Prostate gland (tissue), 2 donors: Measurements from ENCODE around the gene EEF1AKMT3. TPM values are rescaled to one million over a fixed set of nuclear protein-coding genes. Genes with fewer than 3 reads are reported as not detected.

ENCODE experiments used
- DNase-seq: peaks from one replicate; pipeline ENCODE4 v3.0.0-alpha.2; 2019; ENCODE audit warnings: low spot score
- H3K27ac ChIP-seq, 2 donors: fragments of 200-600 bp; sonication (generic); 2 replicates each; pipeline ENCODE4 v1.5.1; 2017 to 2019
- H3K27me3 ChIP-seq: fragments of 200-600 bp; sonication (generic); replicated peaks from 2 replicates; pipeline ENCODE4 v1.5.1; 2019; ENCODE audit not compliant: insufficient read depth
- H3K36me3 ChIP-seq, 2 donors: fragments of 200-600 bp; sonication (generic); 1 replicate in 1 of 2; 2 replicates in 1 of 2; pipeline versions ENCODE4 v1.5.1 to v1.8.1; 2017 to 2019
- H3K4me1 ChIP-seq: fragments of 200-600 bp; sonication (generic); replicated peaks from 2 replicates; pipeline ENCODE4 v1.5.1; 2019
- H3K4me3 ChIP-seq, 2 donors: fragments of 200-600 bp; sonication (generic); 2 replicates each; pipeline ENCODE4 v1.5.1; 2017 to 2019
- H3K9me3 ChIP-seq: fragments of 200-600 bp; sonication (generic); 2 replicates; pipeline ENCODE4 v1.5.1; 2017
- CTCF ChIP-seq, 4 experiments: fragments of 200-600 bp in 2 of 4; fragments of 450-650 bp in 2 of 4; sonication (generic) in 2 of 4; IDR thresholded peaks; 1 replicate in 3 of 4; 2 replicates in 1 of 4; pipeline ENCODE4 v1.5.1; 2016 to 2019; ENCODE audit warnings: antibody characterized with exemption in 4 of 4, mild to moderate bottlenecking in 2 of 4, moderate library complexity in 2 of 4
- POLR2A ChIP-seq: fragments of 450-650 bp; IDR thresholded peaks from one replicate; pipeline ENCODE4 v1.6.1; 2016; ENCODE audit warnings: antibody characterized with exemption, mild to moderate bottlenecking
- POLR2AphosphoS5 ChIP-seq: sonication (generic); formaldehyde crosslinking; IDR thresholded peaks from one replicate; pipeline ENCODE4 v1.6.1; 2017; ENCODE audit warnings: antibody characterized with exemption
- WGBS: methylation state at CpG from one replicate; pipeline ENCODE4 v1.1.5; 2018; 5-methylcytosine and 5-hydroxymethylcytosine counted together
- intact Hi-C: fragments of 100-400 bp; cut with DNase I; formaldehyde crosslinking; loops from one replicate; pipeline ENCODE4 v1.14.2; 2022
- total RNA-seq, 2 donors: library from RNA; depleted of rRNA; stranded (reverse); fragments of >200 nt; gene quantifications; one replicate each; pipeline ENCODE4 v1.1.0, GENCODE V29; 2016

The EEF1AKMT3 gene
- total RNA-seq, 2 donors from 2014 or later: 12.1 to 12.6 TPM

DNA sequence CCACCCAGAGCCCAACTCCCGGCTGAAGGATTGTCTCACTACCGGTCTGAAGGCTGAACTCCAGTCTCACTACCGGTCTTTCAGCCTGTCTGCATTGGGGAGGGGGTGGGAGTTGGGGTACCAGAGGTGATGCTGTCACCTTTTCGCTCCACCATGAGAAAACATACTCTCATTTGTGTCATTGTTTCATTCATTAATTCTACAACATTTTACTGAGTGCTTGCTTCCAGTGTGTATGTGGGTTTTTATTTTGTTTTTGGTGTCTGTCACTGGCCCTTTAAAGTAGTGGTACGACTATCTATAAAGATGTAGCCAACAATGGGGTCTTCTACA is 19.8 kb upstream of the EEF1AKMT3 start:
- Histone ChIP-seq H3K27ac (peak overlapping the region; percentile 81 to 86), H3K4me1 (peaks cover 3% of the 10 kb centered on the region), H3K36me3 (peaks cover 0 to 4% of the 10 kb centered on the region in 2 donors), H3K9me3 (no peaks in the 10 kb centered on the region), H3K27me3 (no peaks in the 10 kb centered on the region), H3K4me3 (peak overlapping the region; percentile 66 to 70)
- under 1% methylated on average over 5 of the region's 5 CpGs for WGBS
- TF ChIP-seq CTCF (IDR thresholded peaks at IDR 0.05): no peak
- TF ChIP-seq POLR2A: no peak
- no peak for TF ChIP-seq POLR2AphosphoS5
- DNase-seq: no peak
- intact Hi-C loops: no loop called here

- Histone ChIP-seq H3K9me3 (no peaks in the 10 kb centered on the region), H3K4me3 (no peak overlapping the region), H3K4me1 (peaks cover 3% of the 10 kb centered on the region), H3K36me3 (no peaks in the 10 kb centered on the region), H3K27ac (peak overlapping the region; percentile 66 to 78), H3K27me3 (no peaks in the 10 kb centered on the region)
- intact Hi-C loops: no loop called here
- 29% methylated on average over 1 of the region's 1 CpG for WGBS
- DNase-seq: no peak
- TF ChIP-seq CTCF (IDR thresholded peaks at IDR 0.05) (no peak), POLR2AphosphoS5 (no peak), POLR2A (no peak)
Measured at GRCh38 chr12:57753756-57754337, 18.6 kb upstream of the EEF1AKMT3 start.

DNA sequence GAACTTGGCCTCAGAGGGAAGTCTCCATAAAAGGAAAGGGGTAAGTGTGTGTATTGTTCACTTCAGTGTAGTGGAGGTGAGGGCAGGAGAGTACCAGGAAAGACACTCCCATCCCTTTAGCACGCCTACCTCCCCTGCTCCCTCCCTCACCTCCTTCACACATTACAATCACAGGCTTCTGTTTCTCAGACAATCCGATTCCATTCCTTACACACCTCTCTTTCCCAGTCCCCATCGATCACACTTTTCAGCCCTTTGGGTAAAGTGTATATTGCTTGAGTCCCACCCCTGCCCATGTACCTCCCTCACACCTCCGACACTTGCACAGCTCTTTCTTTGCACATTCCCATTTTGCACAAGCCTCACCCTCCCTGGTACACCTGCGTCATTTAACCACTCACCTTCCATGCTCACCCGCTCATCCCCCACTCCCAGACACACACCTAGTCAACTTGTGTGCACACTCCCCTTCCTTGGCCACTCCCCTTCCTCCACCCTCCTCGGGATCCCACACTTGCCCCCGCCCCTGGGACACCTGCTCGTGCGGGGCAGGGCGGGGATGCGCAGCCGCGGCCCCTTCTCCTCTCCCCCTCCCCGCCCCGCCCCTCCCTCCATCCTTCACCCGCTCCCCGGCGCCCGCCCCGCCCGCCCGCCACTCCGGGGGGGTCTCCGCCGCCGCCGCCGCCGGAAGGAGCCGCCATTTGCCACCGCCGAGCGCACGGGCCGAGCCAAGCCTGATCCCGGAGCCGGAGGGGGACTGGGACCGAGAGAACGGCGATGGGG is 17.8 kb upstream of the EEF1AKMT3 start, which contains the start of gene MARCHF9:
MARCHF9 (plus strand) TSS at position 693 of the 783 bp plus-strand sequence. CDS start 426 bp downstream, outside the sequence.
- DNase-seq: peak; percentile 73
- no peaks in the 10 kb centered on the region for H3K9me3 ChIP-seq
- peak within 1 kb of the TSS; percentile 80 to 87 for H3K4me3 ChIP-seq
- no peaks in the 10 kb centered on the region for H3K36me3 ChIP-seq
- intact Hi-C loops: no loop called here
- H3K4me1 ChIP-seq: peaks cover 3% of the 10 kb centered on the region
- WGBS: 1% methylated on average over 25 of the region's 41 CpGs
- TF ChIP-seq POLR2AphosphoS5: peak; percentile 34
- TF ChIP-seq POLR2A: peak; percentile 19
- no peak for TF ChIP-seq CTCF (IDR thresholded peaks at IDR 0.05)
- peak within 1 kb of the TSS; percentile 66 to 78 for H3K27ac ChIP-seq
- H3K27me3 ChIP-seq: no peaks in the 10 kb centered on the region

DNA sequence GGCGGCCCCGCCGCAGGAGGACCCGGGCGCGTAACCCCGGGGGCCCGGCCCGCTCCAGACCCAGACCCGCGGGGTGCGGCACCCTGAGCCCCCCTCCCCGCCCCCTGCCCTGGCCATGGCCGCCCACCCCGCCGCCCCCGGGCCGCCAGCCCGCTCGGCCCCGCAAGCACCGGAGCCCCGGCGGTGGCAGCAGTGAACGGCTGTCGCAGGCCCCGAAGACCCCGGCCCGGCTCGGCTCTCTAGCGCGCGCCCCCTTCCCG is 17.3 kb upstream of the EEF1AKMT3 start:
- Histone ChIP-seq H3K9me3 (no peaks in the 10 kb centered on the region), H3K4me1 (peaks cover 3% of the 10 kb centered on the region), H3K27me3 (no peaks in the 10 kb centered on the region), H3K36me3 (no peaks in the 10 kb centered on the region), H3K27ac (peak overlapping the region; percentile 66 to 78), H3K4me3 (peak overlapping the region; percentile 80 to 87)
- TF ChIP-seq POLR2A (no peak), POLR2AphosphoS5 (no peak), CTCF (IDR thresholded peaks at IDR 0.05) (no peak)
- WGBS: 0% methylated on average over 17 of the region's 34 CpGs
- intact Hi-C loops: no loop called here
- no peak for DNase-seq
